GM18909 (cell line): ENCODE data around the gene SVOP.

ENCODE experiments used
- ATAC-seq: cut with Tn5 transposase; IDR thresholded peaks from one replicate; pipeline ENCODE4 v1.9.1; 2021; ENCODE audit warnings: mild to moderate bottlenecking; ENCODE audit not compliant: unreplicated experiment, poor library complexity

Gene SVOP

DNA sequence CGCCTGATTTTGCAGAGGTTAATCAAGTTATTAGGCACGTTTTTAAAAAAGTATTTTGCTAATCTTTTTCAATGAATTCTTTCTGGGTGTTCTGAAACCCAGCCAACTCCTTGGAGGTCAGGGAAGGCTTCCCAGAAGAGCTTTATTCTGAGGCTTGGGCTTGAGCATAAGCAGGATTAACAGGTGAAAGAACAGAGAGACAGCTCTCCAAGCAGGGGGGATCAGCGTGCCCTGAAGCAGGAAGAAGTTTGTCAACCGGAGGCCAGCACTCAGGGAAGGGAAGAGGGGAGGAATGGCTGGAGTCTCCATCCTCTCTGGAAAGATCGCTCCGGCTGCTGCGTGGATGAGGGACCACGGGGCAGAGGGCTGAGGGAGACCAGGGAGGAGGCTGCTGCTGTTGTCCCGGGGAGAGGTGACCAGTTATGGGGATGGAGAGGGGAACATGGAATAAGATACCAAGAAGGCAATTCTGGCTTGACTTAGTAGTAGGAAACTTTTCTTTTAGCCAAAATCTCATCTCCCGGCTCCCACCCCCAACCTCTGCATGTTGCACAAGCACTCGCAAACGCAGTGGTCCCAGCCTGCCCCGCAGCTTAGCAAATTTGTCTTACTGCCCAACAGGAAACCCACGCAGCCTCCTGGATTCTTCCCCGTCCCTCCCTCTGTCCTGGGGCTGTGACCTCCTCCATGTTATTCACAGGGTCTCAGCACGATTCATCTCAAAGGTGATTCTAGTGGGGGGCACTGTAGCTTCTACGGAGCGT lies 162.4 kb downstream of the SVOP start:
- ATAC-seq = no peak
